ENCODE data around the gene FAM170B.

The FAM170B gene

GRCh38 chr10:49105076-49105475, 28.7 kb downstream of the FAM170B start:
- no peak for DNase-seq (ENCODE audit: low read depth in 2 of 2)

GRCh38 chr10:49104323-49104722, 29.5 kb downstream of the FAM170B start:
- DNase-seq (ENCODE audit: low read depth in 2 of 2), result no peak

DNA sequence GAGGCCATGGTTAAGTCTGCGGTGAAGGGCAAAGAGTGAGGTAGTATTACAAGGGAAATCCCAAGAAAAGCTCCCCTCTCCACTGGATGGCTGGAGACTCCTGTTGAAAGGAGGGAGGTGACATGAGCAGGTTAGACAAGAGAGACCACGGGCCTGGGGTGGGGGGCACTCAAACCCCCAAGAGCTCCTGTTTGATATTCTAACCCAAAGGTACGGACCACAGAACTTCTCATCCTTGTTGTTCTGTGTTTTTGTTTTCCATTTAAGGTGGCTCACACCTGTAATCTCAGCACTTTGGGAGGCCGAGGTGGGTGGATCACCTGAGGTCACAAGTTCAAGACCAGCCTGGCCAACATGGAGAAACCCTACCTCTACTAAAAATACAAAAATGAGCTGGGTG, 30.1 kb downstream of the FAM170B start:
- no peak for DNase-seq (ENCODE audit: low read depth in 2 of 2)

DNA sequence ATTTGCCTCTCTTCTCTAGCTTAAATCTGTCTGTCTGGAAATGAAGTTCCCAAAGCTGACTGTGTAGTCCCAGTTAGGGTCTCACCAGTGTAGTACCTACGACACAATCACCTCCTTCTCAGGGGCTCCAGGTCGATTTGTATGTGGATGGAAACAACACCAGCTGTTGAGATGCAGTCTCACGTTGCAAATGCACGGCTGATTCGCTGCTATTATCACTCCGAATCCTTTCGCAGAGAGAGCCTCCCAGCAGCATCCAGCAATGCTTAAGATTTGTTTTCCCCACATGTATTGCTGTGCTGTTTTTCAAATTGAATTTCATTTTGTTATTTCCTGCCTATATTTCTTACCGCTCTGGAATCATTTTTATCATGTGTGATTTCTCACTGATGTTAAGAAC, 34.8 kb downstream of the FAM170B start:
- DNase-seq (ENCODE audit: low read depth in 2 of 2), result no peak

DNA sequence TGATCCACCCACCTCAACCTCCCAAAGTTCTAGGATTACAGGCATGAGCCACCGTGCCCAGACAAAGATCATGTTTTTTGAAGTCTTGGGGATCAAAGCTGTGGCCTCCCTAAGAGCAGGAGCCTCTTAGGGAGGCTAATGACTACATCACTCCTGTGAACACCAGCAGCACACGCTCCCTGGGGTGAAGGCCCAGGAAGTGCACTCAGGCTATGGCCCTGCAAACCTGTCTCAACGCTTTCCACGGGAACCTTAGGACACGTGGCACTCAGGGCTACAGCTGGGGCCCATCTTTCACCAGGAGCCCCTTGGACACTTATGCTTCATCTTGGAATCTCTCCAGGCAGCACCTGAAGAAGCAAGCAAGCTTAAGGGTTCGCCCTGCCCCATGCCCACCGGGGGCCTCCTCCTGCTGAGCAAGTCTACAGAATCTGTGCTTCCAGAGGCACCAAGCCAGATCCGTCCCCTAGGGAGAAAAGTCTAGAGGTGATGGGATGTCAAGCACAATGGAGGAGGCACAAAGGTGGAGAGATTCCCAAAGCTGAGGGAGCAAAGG, 36.9 kb downstream of the FAM170B start:
- DNase-seq (ENCODE audit: low read depth in 2 of 2), result no peak

DNA sequence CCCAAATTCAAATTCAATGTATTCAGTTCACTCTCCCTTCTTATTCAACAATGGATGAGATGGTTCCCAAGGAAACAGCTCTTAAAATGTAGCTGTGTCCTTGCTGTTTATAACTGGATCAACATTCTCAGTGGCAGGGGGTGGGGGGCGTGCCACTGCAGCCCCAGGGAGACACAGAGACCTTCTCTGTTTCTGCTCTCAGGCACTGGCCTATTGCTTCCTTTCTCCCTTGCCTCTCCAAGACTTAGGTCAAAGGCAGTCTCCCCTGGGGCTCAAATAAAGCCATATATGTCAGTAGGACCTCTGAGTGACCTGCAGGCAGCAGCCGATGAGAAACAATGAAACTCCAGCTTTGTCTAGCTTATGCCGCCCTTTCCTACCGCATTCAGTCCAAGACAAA, 39.2 kb downstream of the FAM170B start:
- DNase-seq (ENCODE audit: low read depth in 2 of 2), result no peak

- DNase-seq (ENCODE audit: low read depth in 2 of 2), result no peak
Observed at GRCh38 chr10:49093922-49094321, 39.9 kb downstream of the FAM170B start.

GRCh38 chr10:49092477-49092876, 41.3 kb downstream of the FAM170B start:
- DNase-seq (ENCODE audit: low read depth in 2 of 2), result no peak

GRCh38 chr10:49091450-49092210, 42.2 kb downstream of the FAM170B start:
- no peak for DNase-seq (ENCODE audit: low read depth in 2 of 2)

- DNase-seq (ENCODE audit: low read depth in 2 of 2), result no peak
Observed at GRCh38 chr10:49090696-49091380, 43.0 kb downstream of the FAM170B start.

GRCh38 chr10:49090189-49090575, 43.6 kb downstream of the FAM170B start:
- no peak for DNase-seq (ENCODE audit: low read depth in 2 of 2)

DNA sequence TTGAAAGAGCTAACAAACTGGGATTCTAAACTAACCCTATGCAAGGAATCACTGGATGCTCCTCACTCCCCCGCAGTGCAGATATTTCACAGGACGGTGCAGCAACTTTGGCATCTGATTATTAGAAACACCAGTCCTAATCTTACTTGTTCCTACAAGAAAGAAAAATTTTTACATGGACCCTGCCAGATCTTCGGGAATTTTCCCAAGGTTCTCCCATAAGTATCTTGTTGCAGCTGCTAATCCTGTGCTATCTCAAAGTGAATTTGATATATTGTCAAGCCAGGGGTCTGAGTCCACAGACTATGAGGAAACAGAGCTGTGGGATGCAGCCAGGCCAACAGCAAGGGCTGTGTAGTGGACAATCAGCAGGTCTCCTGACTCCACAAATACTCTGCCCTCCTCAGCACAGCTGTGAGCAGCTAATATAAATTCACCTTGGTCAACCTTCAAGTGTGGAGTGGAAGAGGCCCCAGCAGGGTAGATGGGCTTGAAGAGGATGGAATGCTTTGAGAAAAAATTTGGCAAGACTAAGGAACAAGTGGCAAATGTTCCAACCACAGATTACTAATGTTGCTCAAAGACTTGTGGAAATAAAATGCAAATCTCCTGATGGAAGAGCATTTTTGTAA, 44.1 kb downstream of the FAM170B start:
- DNase-seq (ENCODE audit: low read depth in 2 of 2), result no peak

DNA sequence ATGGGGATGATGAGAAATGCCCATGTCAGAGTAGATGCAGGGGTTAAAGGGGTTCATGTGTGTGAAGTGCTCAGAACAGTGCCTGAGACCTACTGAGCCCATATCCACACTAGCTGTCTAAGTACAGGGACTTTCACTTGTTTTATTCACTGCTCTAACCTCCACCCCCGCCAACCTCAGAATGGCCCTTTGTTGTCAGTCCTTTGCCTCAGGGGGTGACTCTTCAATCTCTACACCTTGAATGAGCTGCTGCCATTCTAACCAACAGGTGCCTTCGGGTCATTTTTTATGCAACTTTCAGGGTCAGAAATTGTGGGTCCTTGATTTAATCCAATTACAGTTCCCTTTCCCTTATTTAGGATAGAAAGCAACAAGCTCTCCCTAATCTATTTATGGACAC, 44.7 kb downstream of the FAM170B start:
- no peak for DNase-seq (ENCODE audit: low read depth in 2 of 2)

DNA sequence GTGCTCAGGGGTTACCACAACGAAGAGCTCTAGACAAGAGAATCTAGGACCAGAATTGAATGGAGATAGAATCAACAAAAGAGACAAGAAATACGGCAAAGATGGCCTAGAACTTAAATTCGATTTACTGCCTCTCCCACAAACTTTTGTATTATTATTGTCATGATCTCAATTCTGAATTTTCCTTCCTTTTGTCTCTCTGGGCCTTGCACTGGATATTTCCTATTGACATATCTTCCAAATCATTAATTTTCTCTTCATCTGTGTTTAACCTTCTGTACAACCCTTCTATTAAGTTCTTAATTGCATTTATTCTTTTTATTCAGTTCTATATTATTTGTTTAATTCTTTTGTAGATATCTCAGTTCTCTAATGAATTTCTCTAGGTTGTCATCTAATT, 46.9 kb downstream of the FAM170B start:
- no peak for DNase-seq (ENCODE audit: low read depth in 2 of 2)

DNA sequence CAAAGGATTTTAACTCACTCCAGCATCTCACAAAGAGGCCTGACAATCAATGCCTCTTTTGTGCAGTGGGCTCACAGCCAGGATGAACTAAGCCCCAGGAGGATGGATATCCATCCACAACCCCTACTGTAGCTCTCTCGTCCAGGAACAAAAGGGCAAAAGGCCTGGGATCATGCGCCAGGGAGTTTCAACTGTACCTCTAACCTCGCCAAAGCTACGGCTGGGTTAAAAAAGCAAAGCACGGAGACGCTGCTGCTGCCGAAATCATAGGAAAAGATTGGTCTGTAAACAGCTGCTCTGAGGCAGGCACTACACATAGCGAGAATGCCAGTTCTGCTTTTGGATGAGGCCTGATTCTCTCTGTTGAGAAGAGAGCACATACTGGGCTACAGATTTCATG, 50.6 kb downstream of the FAM170B start:
- DNase-seq (ENCODE audit: low read depth in 2 of 2), result no peak

DNA sequence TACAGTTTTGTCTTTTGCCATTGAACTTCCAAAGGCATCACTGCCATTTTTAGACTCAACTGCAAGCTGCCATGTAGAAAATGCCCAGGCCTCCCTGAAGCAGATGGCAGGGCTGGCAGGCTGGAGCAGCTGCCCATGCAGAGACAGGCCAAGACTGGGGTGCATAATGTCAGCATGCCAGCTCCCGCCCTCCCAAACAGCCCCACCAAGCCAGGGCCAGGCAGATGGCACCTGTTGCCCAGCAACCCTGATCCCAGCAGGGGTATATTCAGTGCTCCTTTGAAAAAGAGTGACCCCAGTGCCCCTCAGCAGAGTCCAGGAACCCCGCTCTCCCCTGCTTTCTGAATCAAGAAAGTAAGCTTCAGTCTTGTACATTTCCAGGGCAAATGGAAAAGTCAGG, 51.1 kb downstream of the FAM170B start:
- DNase-seq (ENCODE audit: low read depth in 2 of 2), result no peak

- no peak for DNase-seq (ENCODE audit: low read depth in 2 of 2)
Observed at GRCh38 chr10:49081547-49082275, 52.1 kb downstream of the FAM170B start.

Data from stimulated activated CD8-positive, alpha-beta memory T cell treated with anti-CD3 and anti-CD28 coated beads, Interleukin-2, amount 100 ng/mL, for 48 hours (primary cell).